ENCODE data around the gene GRIN3B. TPM values are rescaled to one million over a fixed set of nuclear protein-coding genes. Genes with fewer than 3 reads are reported as not detected.

The GRIN3B gene
- total RNA-seq, 1 donor from 2014 or later: 0.35 TPM

Other genes starting within 250 kb of the GRIN3B start
- not detected for gene MISP, start 249.3 kb upstream of the GRIN3B start, total RNA-seq
- gene PTBP1, start 203.0 kb upstream of the GRIN3B start, total RNA-seq: 67.6 TPM
- gene PLPPR3, start 178.5 kb upstream of the GRIN3B start, total RNA-seq: not detected
- gene AZU1, start 172.6 kb upstream of the GRIN3B start, total RNA-seq: not detected
- gene PRTN3, start 159.4 kb upstream of the GRIN3B start, total RNA-seq: not detected
- 1.6 TPM for gene ELANE, start 148.1 kb upstream of the GRIN3B start, total RNA-seq
- gene CFD, start 140.8 kb upstream of the GRIN3B start, total RNA-seq: 655 TPM
- 23.5 TPM for gene MED16, start 107.2 kb upstream of the GRIN3B start, total RNA-seq
- not detected for gene RNU6-9, start 106.9 kb upstream of the GRIN3B start, total RNA-seq
- 21.9 TPM for gene R3HDM4, start 87.2 kb upstream of the GRIN3B start, total RNA-seq
- not detected for gene KISS1R, start 83.1 kb upstream of the GRIN3B start, total RNA-seq
- gene ARID3A, start 74.4 kb upstream of the GRIN3B start, total RNA-seq: 6.7 TPM
- 20.7 TPM for gene WDR18, start 16.1 kb upstream of the GRIN3B start, total RNA-seq
- 106 TPM for gene TMEM259, start 20.7 kb downstream of the GRIN3B start, total RNA-seq
- gene RNU6-2, start 21.1 kb downstream of the GRIN3B start, total RNA-seq: not detected
- gene CNN2, start 26.2 kb downstream of the GRIN3B start, total RNA-seq: 69.3 TPM
- 7.7 TPM for gene ABCA7, start 39.7 kb downstream of the GRIN3B start, total RNA-seq
- 6.6 TPM for gene ARHGAP45, start 66.7 kb downstream of the GRIN3B start, total RNA-seq
- gene POLR2E, start 95.0 kb downstream of the GRIN3B start, total RNA-seq: 142 TPM
- gene GPX4, start 103.6 kb downstream of the GRIN3B start, total RNA-seq: 361 TPM
- 14.7 TPM for gene SBNO2, start 173.8 kb downstream of the GRIN3B start, total RNA-seq
- 49.9 TPM for gene STK11, start 205.4 kb downstream of the GRIN3B start, total RNA-seq
- 1.2 TPM for gene CBARP, start 237.6 kb downstream of the GRIN3B start, total RNA-seq
- gene ATP5F1D, start 241.3 kb downstream of the GRIN3B start, total RNA-seq: 656 TPM
- 62.8 TPM for gene MIDN, start 248.2 kb downstream of the GRIN3B start, total RNA-seq